GM19395 (cell line): ENCODE data around the gene PDLIM1.

Experiments
- ATAC-seq: cut with Tn5 transposase; IDR thresholded peaks from one replicate; pipeline ENCODE4 v1.9.1; 2021; ENCODE audit warnings: mild to moderate bottlenecking, moderate library complexity; ENCODE audit not compliant: unreplicated experiment

Gene PDLIM1

GRCh38 chr10:95265572-95265971 is 25.2 kb downstream of the PDLIM1 start:
- no peak for ATAC-seq

GRCh38 chr10:95264227-95265051 is 26.4 kb downstream of the PDLIM1 start:
- no peak for ATAC-seq

GRCh38 chr10:95263864-95264226 is 27.0 kb downstream of the PDLIM1 start:
- no peak for ATAC-seq

- no peak for ATAC-seq
These were observed 27.9 kb downstream of the PDLIM1 start for GRCh38 chr10:95262763-95263518.

GRCh38 chr10:95261926-95262325 is 28.9 kb downstream of the PDLIM1 start:
- no peak for ATAC-seq

GRCh38 chr10:95260909-95261552 is 29.8 kb downstream of the PDLIM1 start:
- ATAC-seq, result no peak

GRCh38 chr10:95260397-95260881 is 30.4 kb downstream of the PDLIM1 start:
- ATAC-seq, result peak; percentile 63

- no peak for ATAC-seq
These were observed 33.0 kb downstream of the PDLIM1 start for GRCh38 chr10:95257849-95258248.

- ATAC-seq, result no peak
These were observed 34.5 kb downstream of the PDLIM1 start for GRCh38 chr10:95256268-95256667.

GRCh38 chr10:95254629-95255028 is 36.2 kb downstream of the PDLIM1 start:
- ATAC-seq, result peak; percentile 78

- ATAC-seq, result no peak
These were observed 37.1 kb downstream of the PDLIM1 start for GRCh38 chr10:95253686-95254085.

GRCh38 chr10:95253007-95253406 is 37.8 kb downstream of the PDLIM1 start:
- ATAC-seq, result no peak

- no peak for ATAC-seq
These were observed 39.9 kb downstream of the PDLIM1 start for GRCh38 chr10:95250856-95251255.

- no peak for ATAC-seq
These were observed 41.3 kb downstream of the PDLIM1 start for GRCh38 chr10:95249467-95249866.

- no peak for ATAC-seq
These were observed 41.8 kb downstream of the PDLIM1 start for GRCh38 chr10:95248989-95249388.

- no peak for ATAC-seq
These were observed 42.8 kb downstream of the PDLIM1 start for GRCh38 chr10:95247881-95248583.

GRCh38 chr10:95247200-95247880 is 43.5 kb downstream of the PDLIM1 start:
- no peak for ATAC-seq

GRCh38 chr10:95246582-95247051 is 44.2 kb downstream of the PDLIM1 start:
- ATAC-seq, result peak; percentile 39

GRCh38 chr10:95245425-95246055 is 45.3 kb downstream of the PDLIM1 start:
- peak; percentile 86 for ATAC-seq

GRCh38 chr10:95244152-95244551 is 46.7 kb downstream of the PDLIM1 start:
- ATAC-seq, result no peak
